GM12873 (cell line): ENCODE results near the gene LARGE2.

Experiments
- CTCF ChIP-seq: IDR thresholded peaks from 2 replicates; pipeline ENCODE4 v1.5.1; 2012; ENCODE audit warnings: low read depth, mild to moderate bottlenecking, moderate library complexity, low read length, control low read depth; ENCODE audit not compliant: insufficient read depth; ENCODE audit errors: missing control alignments

Gene LARGE2

GRCh38 chr11:45889555-45889954 lies 32.9 kb upstream of the LARGE2 start:
- no peak for TF ChIP-seq CTCF

GRCh38 chr11:45889966-45890365 lies 32.5 kb upstream of the LARGE2 start:
- TF ChIP-seq CTCF = no peak

GRCh38 chr11:45890886-45891550 lies 31.4 kb upstream of the LARGE2 start:
- no peak for TF ChIP-seq CTCF

- no peak for TF ChIP-seq CTCF
Measured at GRCh38 chr11:45892856-45893255, 29.6 kb upstream of the LARGE2 start.

GRCh38 chr11:45894555-45895247 lies 27.8 kb upstream of the LARGE2 start:
- no peak for TF ChIP-seq CTCF

- TF ChIP-seq CTCF = no peak
Measured at GRCh38 chr11:45895553-45896259, 26.8 kb upstream of the LARGE2 start.

GRCh38 chr11:45896422-45896984 lies 26.0 kb upstream of the LARGE2 start:
- no peak for TF ChIP-seq CTCF
